Cardiac muscle cell (in vitro differentiated cells and primary cell): Measurements from ENCODE around the gene SDR42E1. TPM values are rescaled to one million over a fixed set of nuclear protein-coding genes. Genes with fewer than 3 reads are reported as not detected.
A peak's percentile ranks its signal among the peaks of the same experiment; 100 is the strongest.

Source experiments
- DNase-seq, 2 donors: peaks; one replicate each; pipeline versions ENCODE4 v3.0.0 to v3.0.0-alpha.2; 2010 to 2017; ENCODE audit warnings: low read depth in 1 of 2, low spot score in 1 of 2
- H3K27ac ChIP-seq: fragments of 200-600 bp; sonication (generic); 2 replicates; pipeline ENCODE4 v1.5.1; 2016
- H3K27me3 ChIP-seq: fragments of 200-600 bp; sonication (generic); 2 replicates; pipeline ENCODE4 v1.6.0; 2016; ENCODE audit warnings: control low read depth
- H3K36me3 ChIP-seq: fragments of 200-600 bp; sonication (generic); 2 replicates; pipeline ENCODE4 v1.5.1; 2016; ENCODE audit warnings: control low read depth
- H3K4me1 ChIP-seq: fragments of 200-600 bp; sonication (generic); 2 replicates; pipeline ENCODE4 v1.8.1; 2017; ENCODE audit warnings: low read depth, mild to moderate bottlenecking, mixed run types
- H3K4me3 ChIP-seq: fragments of 200-600 bp; sonication (generic); 2 replicates; pipeline ENCODE4 v1.5.1; 2016; ENCODE audit warnings: mild to moderate bottlenecking
- H3K9me3 ChIP-seq: fragments of 200-600 bp; sonication (generic); 2 replicates; pipeline ENCODE4 v1.5.1; 2017; ENCODE audit warnings: low read depth, mild to moderate bottlenecking, control low read depth
- polyA plus RNA-seq: library from polyadenylated mRNA; unstranded; fragments of >200 nt; fragmentation: Nextera tagmentation; extraction: Ambion mirVana; gene quantifications from 2 replicates; pipeline ENCODE4 v1.2.1, GENCODE V29; 2016
- total RNA-seq: library from RNA; depleted of rRNA; stranded (reverse); fragments of >200 nt; gene quantifications from 2 replicates; pipeline ENCODE4 v1.2.3, GENCODE V29; 2016
- TF ChIP-seq, protein P1 (sequence below): IDR thresholded peaks from 2 replicates; pipeline ENCODE4 v1.5.1; 2012; ENCODE audit warnings: low read depth, mild to moderate bottlenecking, low read length

The SDR42E1 gene
- total and polyA plus RNA-seq, 2 experiments from 2014 or later: 0.03 TPM; not detected in 1

DNA sequence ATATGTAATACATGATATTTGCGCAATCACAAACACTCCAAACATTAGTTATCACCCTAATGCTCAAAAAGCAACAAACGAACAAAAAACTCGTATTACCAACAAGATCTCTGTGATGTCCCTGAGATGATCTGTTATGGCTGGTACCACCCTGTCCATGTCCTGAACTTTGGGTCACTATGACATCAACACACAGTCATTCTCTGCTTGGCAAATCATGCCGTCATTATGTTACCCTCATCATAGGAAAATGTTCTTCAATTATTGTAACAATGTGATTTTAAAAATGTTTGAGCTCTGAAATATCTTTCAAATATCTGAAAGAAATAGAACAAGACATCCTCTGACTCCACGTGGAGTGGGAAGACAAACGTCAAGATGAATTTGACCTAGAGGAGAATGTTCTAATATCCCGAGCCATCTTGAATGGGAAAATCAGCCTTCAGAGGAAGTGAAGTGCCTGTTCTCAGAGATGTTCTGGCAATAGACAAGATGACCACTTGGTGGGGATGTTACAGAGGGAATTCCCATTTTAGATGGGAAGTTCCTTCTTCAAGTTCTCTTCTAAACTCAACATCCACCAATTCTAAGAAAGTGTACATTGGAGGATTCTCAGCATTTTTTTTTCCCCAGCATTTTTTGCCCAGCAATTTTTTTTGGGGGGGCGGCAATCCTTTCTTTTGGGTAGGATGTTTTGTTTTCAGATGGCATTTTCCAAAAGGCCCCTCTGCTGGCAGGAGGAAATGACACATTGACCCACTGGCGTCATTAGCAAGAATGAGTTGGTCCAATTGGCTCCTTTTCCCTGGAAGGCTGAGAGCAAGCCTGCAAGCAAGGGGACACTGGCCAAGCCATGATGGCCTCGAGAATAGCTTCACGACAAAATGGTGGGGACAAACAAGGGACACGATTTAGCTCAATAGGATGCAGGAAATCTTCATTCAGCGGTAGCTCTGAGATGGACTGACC lies 20.1 kb upstream of the SDR42E1 start:
- Histone ChIP-seq H3K4me1 (no peaks in the 10 kb centered on the region), H3K9me3 (no peaks in the 10 kb centered on the region), H3K36me3 (no peaks in the 10 kb centered on the region), H3K27ac (no peak overlapping the region), H3K4me3 (no peak overlapping the region), H3K27me3 (peaks cover 20% of the 10 kb centered on the region)
- DNase-seq: peak; percentile 49 to 79
- TF ChIP-seq, protein P1, sequence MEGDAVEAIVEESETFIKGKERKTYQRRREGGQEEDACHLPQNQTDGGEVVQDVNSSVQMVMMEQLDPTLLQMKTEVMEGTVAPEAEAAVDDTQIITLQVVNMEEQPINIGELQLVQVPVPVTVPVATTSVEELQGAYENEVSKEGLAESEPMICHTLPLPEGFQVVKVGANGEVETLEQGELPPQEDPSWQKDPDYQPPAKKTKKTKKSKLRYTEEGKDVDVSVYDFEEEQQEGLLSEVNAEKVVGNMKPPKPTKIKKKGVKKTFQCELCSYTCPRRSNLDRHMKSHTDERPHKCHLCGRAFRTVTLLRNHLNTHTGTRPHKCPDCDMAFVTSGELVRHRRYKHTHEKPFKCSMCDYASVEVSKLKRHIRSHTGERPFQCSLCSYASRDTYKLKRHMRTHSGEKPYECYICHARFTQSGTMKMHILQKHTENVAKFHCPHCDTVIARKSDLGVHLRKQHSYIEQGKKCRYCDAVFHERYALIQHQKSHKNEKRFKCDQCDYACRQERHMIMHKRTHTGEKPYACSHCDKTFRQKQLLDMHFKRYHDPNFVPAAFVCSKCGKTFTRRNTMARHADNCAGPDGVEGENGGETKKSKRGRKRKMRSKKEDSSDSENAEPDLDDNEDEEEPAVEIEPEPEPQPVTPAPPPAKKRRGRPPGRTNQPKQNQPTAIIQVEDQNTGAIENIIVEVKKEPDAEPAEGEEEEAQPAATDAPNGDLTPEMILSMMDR: peak; percentile 65

DNA sequence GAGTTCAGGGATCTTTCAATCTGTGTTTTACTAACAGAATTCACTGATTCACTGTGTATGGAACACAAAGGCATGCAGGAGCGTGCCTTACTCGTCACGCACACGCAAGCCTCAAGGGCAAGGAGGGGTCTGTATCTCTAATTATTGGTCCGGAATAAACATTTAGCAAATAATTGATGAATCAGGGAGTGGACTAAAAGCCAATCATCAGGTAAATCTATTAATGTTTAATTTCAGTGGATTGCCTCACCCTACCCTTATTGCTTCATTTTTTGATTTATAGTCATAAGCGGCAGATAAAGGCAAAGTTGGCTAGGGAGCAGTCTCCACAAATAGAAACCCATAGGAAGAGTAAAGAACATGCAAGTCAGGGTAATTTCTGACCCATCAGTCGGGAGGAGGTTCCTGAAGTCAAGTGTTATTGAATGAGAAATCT lies 16.4 kb upstream of the SDR42E1 start:
- TF ChIP-seq, protein P1: no peak
- Histone ChIP-seq H3K4me1 (no peaks in the 10 kb centered on the region), H3K27me3 (no peaks in the 10 kb centered on the region)

DNA sequence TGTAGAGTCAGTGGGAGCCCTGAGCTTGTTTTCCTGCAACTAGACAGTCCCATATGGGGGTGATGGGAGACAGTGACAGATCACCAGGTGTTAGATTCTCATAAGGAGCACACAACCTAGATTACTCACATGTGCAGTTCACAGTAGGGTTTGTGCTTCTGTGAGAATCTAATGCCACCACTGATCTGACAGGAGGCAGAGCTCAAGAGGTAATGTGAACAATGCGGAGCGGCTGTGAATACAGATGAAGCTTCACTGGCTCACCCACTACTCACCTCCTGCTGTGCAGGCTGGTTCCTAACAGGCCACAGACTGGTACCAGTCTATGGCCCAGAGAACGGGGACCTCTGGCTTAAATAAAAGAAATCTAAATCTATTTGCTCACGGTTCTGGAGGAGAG lies 13.6 kb upstream of the SDR42E1 start:
- Histone ChIP-seq H3K4me1 (no peaks in the 10 kb centered on the region), H3K27me3 (no peaks in the 10 kb centered on the region), H3K36me3 (no peaks in the 10 kb centered on the region), H3K27ac (no peak overlapping the region), H3K4me3 (no peak overlapping the region), H3K9me3 (no peaks in the 10 kb centered on the region)
- TF ChIP-seq, protein P1: no peak
- DNase-seq: no peak

More for the DNA sequence above, 16.4 kb upstream of the SDR42E1 start:
- H3K36me3 ChIP-seq: no peaks in the 10 kb centered on the region
- DNase-seq: no peak
- no peaks in the 10 kb centered on the region for H3K9me3 ChIP-seq
- H3K4me3 ChIP-seq: no peak overlapping the region
- no peak overlapping the region for H3K27ac ChIP-seq

DNA sequence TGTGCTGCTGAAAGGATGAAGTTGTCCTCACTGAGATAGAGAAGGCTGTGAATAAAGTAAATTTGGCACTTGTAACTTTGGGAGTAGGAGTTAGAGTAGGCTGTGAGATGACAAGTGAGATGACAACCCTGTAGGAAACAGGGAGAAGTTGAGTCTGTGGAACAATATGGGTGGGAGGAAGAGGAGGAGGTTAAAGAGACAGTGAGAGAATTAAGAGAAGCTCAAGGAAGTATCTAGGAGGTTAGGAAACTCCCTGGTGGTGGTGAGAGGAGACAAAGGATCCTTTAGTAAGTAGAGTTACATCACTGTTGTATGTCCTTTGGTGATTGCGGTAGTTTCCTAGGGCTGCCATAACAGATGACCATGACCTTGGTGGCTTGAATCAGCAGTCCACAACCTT lies 13.0 kb upstream of the SDR42E1 start:
- no peaks in the 10 kb centered on the region for H3K4me1 ChIP-seq
- H3K27me3 ChIP-seq: no peaks in the 10 kb centered on the region
- H3K9me3 ChIP-seq: no peaks in the 10 kb centered on the region
- H3K36me3 ChIP-seq: no peaks in the 10 kb centered on the region
- H3K4me3 ChIP-seq: no peak overlapping the region
- H3K27ac ChIP-seq: no peak overlapping the region
- no peak for DNase-seq
- TF ChIP-seq, protein P1: no peak

DNA sequence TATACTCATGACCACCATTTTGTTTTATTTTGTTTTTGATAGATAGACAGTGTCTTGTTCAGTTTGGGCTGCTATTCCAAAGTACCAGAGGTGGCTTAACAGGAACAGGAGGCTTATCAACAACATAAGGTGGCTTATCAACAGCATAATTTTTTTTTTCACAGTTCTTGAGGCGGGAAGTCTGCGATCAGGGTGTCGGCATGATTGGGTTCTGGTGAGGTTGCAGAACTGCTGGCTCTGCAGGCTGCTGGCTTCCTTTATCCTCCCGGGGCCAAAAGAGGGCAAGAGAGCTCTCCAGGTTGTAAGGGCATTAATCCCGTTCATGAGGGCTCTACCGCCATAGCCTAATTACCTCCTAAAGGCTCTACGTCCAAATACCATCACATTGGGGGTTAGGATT lies 11.9 kb upstream of the SDR42E1 start:
- no peak for DNase-seq
- TF ChIP-seq, protein P1: no peak

More for the DNA sequence above, 11.9 kb upstream of the SDR42E1 start:
- Histone ChIP-seq H3K4me1 (no peaks in the 10 kb centered on the region), H3K27me3 (no peaks in the 10 kb centered on the region), H3K4me3 (no peak overlapping the region), H3K36me3 (no peaks in the 10 kb centered on the region), H3K27ac (no peak overlapping the region), H3K9me3 (no peaks in the 10 kb centered on the region)
